HPDE6-E6E7 (cell line): ENCODE results near the gene TRIM37.
"Not testable (repeated sequence)": the region's sequence is repeated elsewhere in the genome, so short reads cannot be mapped to it uniquely, and the experiment has no call there.

Experiments
- DNase-seq: peaks from one replicate; pipeline ENCODE4 v3.0.0; 2011; ENCODE audit warnings: missing footprints; ENCODE audit errors: extremely low spot score

TRIM37 gene

GRCh38 chr17:59110973-59111372 lies 4.3 kb upstream of the TRIM37 start:
- no peak for DNase-seq

- no peak for DNase-seq
Measured at GRCh38 chr17:59108400-59109102, 1.9 kb upstream of the TRIM37 start.

- DNase-seq, result no peak
Measured at GRCh38 chr17:59107306-59107670, 608 bp upstream of the TRIM37 start.

GRCh38 chr17:59105852-59106462 lies 723 bp downstream of the TRIM37 start:
- peak; percentile 35 for DNase-seq

GRCh38 chr17:59101178-59101577 lies 5.5 kb downstream of the TRIM37 start:
- DNase-seq, result no peak

- no peak for DNase-seq
Measured at GRCh38 chr17:59097876-59098275, 8.8 kb downstream of the TRIM37 start.

- DNase-seq, result no peak
Measured at GRCh38 chr17:59094861-59095530, 11.7 kb downstream of the TRIM37 start.

- no peak for DNase-seq
Measured at GRCh38 chr17:59093702-59094231, 12.9 kb downstream of the TRIM37 start.

GRCh38 chr17:59093145-59093701 lies 13.5 kb downstream of the TRIM37 start:
- no peak for DNase-seq

- DNase-seq, result not testable (repeated sequence)
Measured at GRCh38 chr17:59090593-59090992, 16.1 kb downstream of the TRIM37 start.

GRCh38 chr17:59084154-59084553 lies 22.5 kb downstream of the TRIM37 start:
- DNase-seq, result no peak

GRCh38 chr17:59074494-59074893 lies 32.2 kb downstream of the TRIM37 start:
- no peak for DNase-seq

- DNase-seq, result no peak
Measured at GRCh38 chr17:59073972-59074371, 32.7 kb downstream of the TRIM37 start.

- no peak for DNase-seq
Measured at GRCh38 chr17:59069856-59070255, 36.8 kb downstream of the TRIM37 start.

- no peak for DNase-seq
Measured at GRCh38 chr17:59067756-59068155, 38.9 kb downstream of the TRIM37 start.

GRCh38 chr17:59067340-59067739 lies 39.3 kb downstream of the TRIM37 start:
- no peak for DNase-seq

- DNase-seq, result no peak
Measured at GRCh38 chr17:59062509-59062908, 44.2 kb downstream of the TRIM37 start.

GRCh38 chr17:59056857-59057256 lies 49.8 kb downstream of the TRIM37 start:
- DNase-seq, result no peak

- DNase-seq, result no peak
Measured at GRCh38 chr17:59049798-59050197, 56.9 kb downstream of the TRIM37 start.

- DNase-seq, result no peak
Measured at GRCh38 chr17:59047616-59048015, 59.1 kb downstream of the TRIM37 start.

GRCh38 chr17:59046192-59046591 lies 60.5 kb downstream of the TRIM37 start:
- no peak for DNase-seq

- no peak for DNase-seq
Measured at GRCh38 chr17:59038734-59039133, 67.9 kb downstream of the TRIM37 start.

- no peak for DNase-seq
Measured at GRCh38 chr17:59037960-59038359, 68.7 kb downstream of the TRIM37 start.
